RKO (cell line): ENCODE data around the gene PCBP1.
"Not testable (repeated sequence)": the region's sequence is repeated elsewhere in the genome, so short reads cannot be mapped to it uniquely, and the experiment has no call there.

Experiments used
- DNase-seq: peaks from one replicate; pipeline ENCODE4 v3.0.0-alpha.2; 2016; ENCODE audit warnings: low spot score

PCBP1 gene

DNA sequence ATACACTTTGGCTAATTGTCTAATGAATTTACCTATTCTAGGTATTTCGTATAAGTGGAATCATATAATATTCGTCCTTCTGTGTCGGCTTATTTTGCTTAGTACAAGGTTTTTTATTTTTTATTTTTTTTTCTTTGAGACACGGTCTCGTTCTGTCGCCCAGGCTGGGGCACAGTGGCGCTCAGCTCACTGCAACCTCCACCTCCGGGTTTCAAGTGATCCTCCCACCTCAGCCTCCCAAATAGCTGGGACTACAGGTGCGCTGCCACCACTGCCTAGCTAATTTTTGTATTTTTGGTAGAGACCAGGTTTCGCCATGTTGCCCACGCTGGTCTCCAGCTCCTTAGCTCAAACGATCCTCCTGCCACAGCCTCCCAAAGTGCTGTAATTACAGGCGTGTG, 38.2 kb downstream of the PCBP1 start:
- DNase-seq, result no peak

DNA sequence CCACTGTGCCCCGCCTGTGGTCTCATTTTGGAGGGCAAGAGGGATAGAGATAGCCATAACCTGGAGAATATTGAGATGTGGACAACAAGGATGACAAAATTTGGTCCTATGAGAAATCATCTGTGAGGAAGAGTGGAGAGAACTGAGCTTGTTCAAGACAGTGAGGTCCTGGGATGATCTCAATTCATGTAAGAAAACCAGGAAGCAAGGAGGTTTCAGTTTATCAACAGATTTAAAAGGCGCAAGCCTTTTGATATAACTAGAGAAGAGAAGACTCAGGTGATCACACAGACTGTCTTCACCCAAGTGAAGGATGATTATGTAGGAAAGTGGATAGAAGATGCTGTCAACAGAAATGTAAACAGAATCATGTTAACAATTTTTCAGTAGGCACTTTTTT, 39.1 kb downstream of the PCBP1 start:
- DNase-seq, result no peak

- no peak for DNase-seq
These were observed 40.7 kb downstream of the PCBP1 start for GRCh38 chr2:70128005-70128404.

- not testable (repeated sequence) for DNase-seq
These were observed 44.3 kb downstream of the PCBP1 start for GRCh38 chr2:70131344-70132143.

DNA sequence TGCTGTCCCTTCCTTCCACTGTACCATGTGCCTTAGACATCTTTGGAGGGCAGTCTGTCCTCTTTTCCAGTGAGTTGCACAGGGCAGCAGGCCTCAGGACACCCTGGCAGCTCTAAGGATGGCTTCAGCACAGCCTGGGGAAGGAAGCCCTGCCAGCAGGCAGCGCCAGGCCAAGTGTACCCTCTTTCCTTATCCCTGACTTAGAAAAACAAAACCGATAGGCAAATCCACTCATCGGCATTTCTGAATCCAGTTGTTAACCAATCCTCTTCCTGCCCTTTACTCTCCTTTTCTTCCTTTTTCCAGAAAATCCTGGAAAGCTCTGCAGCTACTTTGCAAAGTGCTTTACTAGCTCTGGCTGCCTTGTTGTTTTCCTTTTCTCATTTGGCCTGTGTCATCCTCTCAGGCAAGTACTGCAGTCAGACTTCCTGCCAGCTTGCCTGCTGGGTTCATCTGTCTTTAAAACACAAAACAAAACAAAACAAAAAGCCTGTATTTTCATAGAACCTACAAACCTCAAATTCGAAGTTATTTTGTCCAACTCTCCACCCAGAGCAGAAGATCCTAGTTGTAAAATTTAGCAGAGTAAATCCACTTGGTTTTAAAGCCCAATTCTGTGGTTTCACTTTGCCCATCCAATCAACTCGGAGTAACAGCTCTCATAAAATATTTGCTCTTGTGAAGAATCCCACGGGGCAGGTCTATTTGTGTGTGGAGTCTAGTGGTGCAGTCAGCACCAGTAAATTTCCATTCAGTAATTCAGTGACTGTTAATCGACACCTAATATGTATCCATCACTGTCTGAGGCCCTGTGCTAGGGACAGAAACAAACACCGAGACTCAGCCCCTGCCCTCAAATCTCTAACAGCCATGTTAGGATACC, 45.2 kb downstream of the PCBP1 start:
- DNase-seq, result peak; percentile 58

- no peak for DNase-seq
These were observed 45.8 kb downstream of the PCBP1 start for GRCh38 chr2:70133127-70133452.

- no peak for DNase-seq
These were observed 46.4 kb downstream of the PCBP1 start for GRCh38 chr2:70133491-70134322.

- DNase-seq, result not testable (repeated sequence)
These were observed 47.2 kb downstream of the PCBP1 start for GRCh38 chr2:70134323-70134983.
